ENCODE results near the gene NLGN1. TPM values are rescaled to one million over a fixed set of nuclear protein-coding genes. Genes with fewer than 3 reads are reported as not detected.

The NLGN1 gene
- total and polyA plus RNA-seq, 2 of the 8 experiments (the other 6 are each of a cell fraction or from before 2014, with no cell fraction given), result 7.8 to 14.8 TPM

- Histone ChIP-seq H3K18ac (ENCODE audit: extremely low read depth, low read length) (no peak overlapping the region), H3K4ac (replicated peaks; ENCODE audit: insufficient read length, low read depth, low read length) (no peak overlapping the region), H3K27me3 (replicated peaks in 1 of 4; ENCODE audit: control insufficient read depth in 3 of 4, extremely low read depth in 1 of 4, insufficient read depth in 3 of 4, low read length in 3 of 4) (no peaks in the 10 kb centered on the region), H4K5ac (ENCODE audit: insufficient read length, low read depth, low read length) (no peak overlapping the region), H3K27ac (ENCODE audit: low read depth, low read length) (no peak overlapping the region), H3K4me3 (ENCODE audit: extremely low read depth in 1 of 4, insufficient read depth in 2 of 4, low read depth in 3 of 4, low read length in 4 of 4) (no peak overlapping the region), H4K8ac (ENCODE audit: extremely low read depth, insufficient read depth, low read length) (no peak overlapping the region), H2BK15ac (ENCODE audit: low read length) (no peak overlapping the region), H3K14ac (ENCODE audit: insufficient read length) (no peak overlapping the region), H4K91ac (replicated peaks; ENCODE audit: insufficient read length, low read length) (no peak overlapping the region), H3K56ac (replicated peaks; ENCODE audit: insufficient read length, low read depth, low read length) (no peak overlapping the region), H3K4me1 (replicated peaks in 1 of 4; ENCODE audit: control insufficient read depth in 3 of 4, insufficient read depth in 4 of 4, low read length in 3 of 4) (no peaks in the 10 kb centered on the region; a peak in 1 of 7 replicates), H3K36me3 (ENCODE audit: control insufficient read depth in 2 of 4, insufficient read depth in 4 of 4, low read length in 3 of 4) (no peaks in the 10 kb centered on the region), H3K9ac (replicated peaks in 1 of 4; ENCODE audit: extremely low read depth in 1 of 4, low read depth in 3 of 4, low read length in 3 of 4) (no peak overlapping the region), H3K23me2 (ENCODE audit: low read depth, low read length) (no peaks in the 10 kb centered on the region; the same call in 1 of the 2 replicates), H2AK5ac (ENCODE audit: low read depth, low read length) (no peak overlapping the region), H3K79me1 (ENCODE audit: low read depth, low read length) (no peaks in the 10 kb centered on the region), H2AFZ (ENCODE audit: low read length) (no peak overlapping the region), H3K23ac (ENCODE audit: insufficient read length) (no peak overlapping the region), H3K79me2 (ENCODE audit: control insufficient read depth in 1 of 2, insufficient read depth in 2 of 2, low read length in 2 of 2) (no peaks in the 10 kb centered on the region), H2BK20ac (ENCODE audit: low read length) (no peak overlapping the region), H3K4me2 (ENCODE audit: insufficient read depth in 1 of 2, low read depth in 2 of 2, low read length in 2 of 2) (no peak overlapping the region), H4K20me1 (replicated peaks in 1 of 2; ENCODE audit: control insufficient read depth in 1 of 2, insufficient read depth in 2 of 2, low read length in 2 of 2) (no peaks in the 10 kb centered on the region), H2BK12ac (ENCODE audit: low read depth, low read length) (no peak overlapping the region), H2BK5ac (ENCODE audit: low read depth, low read length) (no peak overlapping the region), H3K9me3 (ENCODE audit: insufficient read depth in 2 of 2, low read depth in 1 of 2, low read length in 1 of 2) (no peaks in the 10 kb centered on the region), H2BK120ac (replicated peaks; ENCODE audit: low read depth, low read length) (no peak overlapping the region)
- no peak for FAIRE-seq
- DNase-seq (ENCODE audit: low read depth in 1 of 2, low spot score in 2 of 2), result no peak
- WGBS, 2 experiments (ENCODE audit: extremely low coverage in 1 of 2, insufficient coverage in 1 of 2, insufficient read length in 1 of 2, insufficient replicate concordance in 2 of 2, low coverage in 1 of 2, low lambda C conversion rate in 2 of 2, missing lambda C conversion rate in 1 of 2), result 89% methylated on average over 14 of the region's 14 CpGs; no CpG with 5 or more reads in 1 of the 2 experiments
- ChIA-PET POLR2A (ENCODE audit: partially characterized antibody) (no interaction called here), CTCF (ENCODE audit: partially characterized antibody) (interaction anchor here (1.0 kb wide), 1 partner anchor 255 kb away, joined by 3 read pairs; no protein-coding TSS in a partner anchor)
- TF ChIP-seq TAF1 (IDR thresholded peaks at IDR 0.05; ENCODE audit: low read depth, low read length) (no peak), CREB1 (IDR thresholded peaks at IDR 0.05) (no peak), CBX5 (IDR thresholded peaks at IDR 0.05; ENCODE audit: low read depth, low read length) (no peak), KDM5A (IDR thresholded peaks at IDR 0.05; ENCODE audit: low read length) (no peak)
Measured at GRCh38 chr3:173568623-173569022, 171.1 kb downstream of the NLGN1 start.
